Measurements from ENCODE around the gene MID2. TPM values are rescaled to one million over a fixed set of nuclear protein-coding genes. Genes with fewer than 3 reads are reported as not detected.
"Not testable (repeated sequence)": the region's sequence is repeated elsewhere in the genome, so short reads cannot be mapped to it uniquely, and the experiment has no call there.

Gene MID2
- total RNA-seq, 1 donor = 17.6 TPM

GRCh38 chrX:107827852-107828251, 2.2 kb downstream of the MID2 start:
- Histone ChIP-seq H3K27me3 (ENCODE audit: insufficient read depth, low read length) (peaks cover 13% of the 10 kb centered on the region), H3K9me3 (ENCODE audit: low read depth, low read length) (no peaks in the 10 kb centered on the region), H3K4me3 (ENCODE audit: low read length) (no peak overlapping the region), H3K4me1 (ENCODE audit: insufficient read depth, low read length) (no peaks in the 10 kb centered on the region)

GRCh38 chrX:107829878-107830277, 4.2 kb downstream of the MID2 start:
- Histone ChIP-seq H3K27me3 (ENCODE audit: insufficient read depth, low read length) (peaks cover 6% of the 10 kb centered on the region), H3K4me3 (ENCODE audit: low read length) (no peak overlapping the region), H3K4me1 (ENCODE audit: insufficient read depth, low read length) (no peaks in the 10 kb centered on the region)

GRCh38 chrX:107831071-107831730, 5.5 kb downstream of the MID2 start:
- Histone ChIP-seq H3K27me3 (ENCODE audit: insufficient read depth, low read length) (peaks cover 3% of the 10 kb centered on the region), H3K4me3 (ENCODE audit: low read length) (no peak overlapping the region), H3K9me3 (ENCODE audit: low read depth, low read length) (no peaks in the 10 kb centered on the region), H3K4me1 (ENCODE audit: insufficient read depth, low read length) (no peaks in the 10 kb centered on the region)

More at GRCh38 chrX:107829878-107830277, 4.2 kb downstream of the MID2 start:
- no peaks in the 10 kb centered on the region for H3K9me3 ChIP-seq (ENCODE audit: low read depth, low read length)

GRCh38 chrX:107834275-107835201, 8.9 kb downstream of the MID2 start:
- no peak overlapping the region for H3K4me3 ChIP-seq (ENCODE audit: low read length)
- H3K4me1 ChIP-seq (ENCODE audit: insufficient read depth, low read length) = no peaks in the 10 kb centered on the region
- no peaks in the 10 kb centered on the region for H3K27me3 ChIP-seq (ENCODE audit: insufficient read depth, low read length)
- H3K9me3 ChIP-seq (ENCODE audit: low read depth, low read length) = no peaks in the 10 kb centered on the region

GRCh38 chrX:107836958-107837357, 11.3 kb downstream of the MID2 start:
- no peaks in the 10 kb centered on the region for H3K4me1 ChIP-seq (ENCODE audit: insufficient read depth, low read length)
- no peaks in the 10 kb centered on the region for H3K9me3 ChIP-seq (ENCODE audit: low read depth, low read length)
- no peak overlapping the region for H3K4me3 ChIP-seq (ENCODE audit: low read length)
- H3K27me3 ChIP-seq (ENCODE audit: insufficient read depth, low read length) = no peaks in the 10 kb centered on the region

- H3K9me3 ChIP-seq (ENCODE audit: low read depth, low read length) = no peaks in the 10 kb centered on the region
- no peak overlapping the region for H3K4me3 ChIP-seq (ENCODE audit: low read length)
- H3K27me3 ChIP-seq (ENCODE audit: insufficient read depth, low read length) = no peaks in the 10 kb centered on the region
- H3K4me1 ChIP-seq (ENCODE audit: insufficient read depth, low read length) = no peaks in the 10 kb centered on the region
Observed at GRCh38 chrX:107840971-107841370, 15.3 kb downstream of the MID2 start.

- Histone ChIP-seq H3K9me3 (ENCODE audit: low read depth, low read length) (no peaks in the 10 kb centered on the region), H3K4me3 (ENCODE audit: low read length) (no peak overlapping the region), H3K27me3 (ENCODE audit: insufficient read depth, low read length) (no peaks in the 10 kb centered on the region), H3K4me1 (ENCODE audit: insufficient read depth, low read length) (no peaks in the 10 kb centered on the region)
Observed at GRCh38 chrX:107842715-107843400, 17.2 kb downstream of the MID2 start.

- no peaks in the 10 kb centered on the region for H3K4me1 ChIP-seq (ENCODE audit: insufficient read depth, low read length)
- H3K4me3 ChIP-seq (ENCODE audit: low read length) = no peak overlapping the region
- no peaks in the 10 kb centered on the region for H3K9me3 ChIP-seq (ENCODE audit: low read depth, low read length)
- H3K27me3 ChIP-seq (ENCODE audit: insufficient read depth, low read length) = no peaks in the 10 kb centered on the region
Observed at GRCh38 chrX:107845625-107846024, 20.0 kb downstream of the MID2 start.

GRCh38 chrX:107848591-107848990, 22.9 kb downstream of the MID2 start:
- Histone ChIP-seq H3K4me1 (ENCODE audit: insufficient read depth, low read length) (no peaks in the 10 kb centered on the region), H3K9me3 (ENCODE audit: low read depth, low read length) (no peaks in the 10 kb centered on the region)

GRCh38 chrX:107849747-107850421, 24.2 kb downstream of the MID2 start:
- Histone ChIP-seq H3K27me3 (ENCODE audit: insufficient read depth, low read length) (no peaks in the 10 kb centered on the region), H3K9me3 (ENCODE audit: low read depth, low read length) (no peaks in the 10 kb centered on the region), H3K4me3 (ENCODE audit: low read length) (no peak overlapping the region), H3K4me1 (ENCODE audit: insufficient read depth, low read length) (no peaks in the 10 kb centered on the region)

More at GRCh38 chrX:107848591-107848990, 22.9 kb downstream of the MID2 start:
- Histone ChIP-seq H3K4me3 (ENCODE audit: low read length) (no peak overlapping the region), H3K27me3 (ENCODE audit: insufficient read depth, low read length) (no peaks in the 10 kb centered on the region)

GRCh38 chrX:107850422-107850765, 24.7 kb downstream of the MID2 start:
- no peak overlapping the region for H3K4me3 ChIP-seq (ENCODE audit: low read length)
- H3K4me1 ChIP-seq (ENCODE audit: insufficient read depth, low read length) = no peaks in the 10 kb centered on the region
- H3K9me3 ChIP-seq (ENCODE audit: low read depth, low read length) = no peaks in the 10 kb centered on the region
- no peaks in the 10 kb centered on the region for H3K27me3 ChIP-seq (ENCODE audit: insufficient read depth, low read length)

- Histone ChIP-seq H3K4me3 (ENCODE audit: low read length) (no peak overlapping the region), H3K4me1 (ENCODE audit: insufficient read depth, low read length) (no peaks in the 10 kb centered on the region), H3K9me3 (ENCODE audit: low read depth, low read length) (no peaks in the 10 kb centered on the region), H3K27me3 (ENCODE audit: insufficient read depth, low read length) (no peaks in the 10 kb centered on the region)
Observed at GRCh38 chrX:107851215-107851614, 25.5 kb downstream of the MID2 start.

- H3K4me3 ChIP-seq (ENCODE audit: low read length); H3K9me3 ChIP-seq (ENCODE audit: low read depth, low read length); H3K27me3 ChIP-seq (ENCODE audit: insufficient read depth, low read length); H3K4me1 ChIP-seq (ENCODE audit: insufficient read depth, low read length): not testable (repeated sequence)
Observed at GRCh38 chrX:107851665-107852064, 26.0 kb downstream of the MID2 start.

GRCh38 chrX:107856289-107856688, 30.6 kb downstream of the MID2 start:
- no peaks in the 10 kb centered on the region for H3K4me1 ChIP-seq (ENCODE audit: insufficient read depth, low read length)
- no peak overlapping the region for H3K4me3 ChIP-seq (ENCODE audit: low read length)
- no peaks in the 10 kb centered on the region for H3K9me3 ChIP-seq (ENCODE audit: low read depth, low read length)
- H3K27me3 ChIP-seq (ENCODE audit: insufficient read depth, low read length) = no peaks in the 10 kb centered on the region

GRCh38 chrX:107857041-107857440, 31.4 kb downstream of the MID2 start:
- H3K4me3 ChIP-seq (ENCODE audit: low read length); H3K4me1 ChIP-seq (ENCODE audit: insufficient read depth, low read length); H3K9me3 ChIP-seq (ENCODE audit: low read depth, low read length); H3K27me3 ChIP-seq (ENCODE audit: insufficient read depth, low read length): not testable (repeated sequence)
